ENCODE results near the gene BMERB1. TPM values are rescaled to one million over a fixed set of nuclear protein-coding genes. Genes with fewer than 3 reads are reported as not detected.

BMERB1 gene
- total RNA-seq, 2 experiments from 2014 or later, result 0.85 to 0.98 TPM

GRCh38 chr16:15585956-15586355 lies 151.6 kb downstream of the BMERB1 start:
- H3K27ac ChIP-seq (ENCODE audit: low read depth in 1 of 2, low read length in 2 of 2), result no peak overlapping the region
- ChIA-PET POLR2A (interaction anchor here (0.7 kb wide), 1 partner anchor 974 kb away, joined by 3 read pairs; no protein-coding TSS in a partner anchor), CTCF (no interaction called here)
- TF ChIP-seq, protein P1, sequence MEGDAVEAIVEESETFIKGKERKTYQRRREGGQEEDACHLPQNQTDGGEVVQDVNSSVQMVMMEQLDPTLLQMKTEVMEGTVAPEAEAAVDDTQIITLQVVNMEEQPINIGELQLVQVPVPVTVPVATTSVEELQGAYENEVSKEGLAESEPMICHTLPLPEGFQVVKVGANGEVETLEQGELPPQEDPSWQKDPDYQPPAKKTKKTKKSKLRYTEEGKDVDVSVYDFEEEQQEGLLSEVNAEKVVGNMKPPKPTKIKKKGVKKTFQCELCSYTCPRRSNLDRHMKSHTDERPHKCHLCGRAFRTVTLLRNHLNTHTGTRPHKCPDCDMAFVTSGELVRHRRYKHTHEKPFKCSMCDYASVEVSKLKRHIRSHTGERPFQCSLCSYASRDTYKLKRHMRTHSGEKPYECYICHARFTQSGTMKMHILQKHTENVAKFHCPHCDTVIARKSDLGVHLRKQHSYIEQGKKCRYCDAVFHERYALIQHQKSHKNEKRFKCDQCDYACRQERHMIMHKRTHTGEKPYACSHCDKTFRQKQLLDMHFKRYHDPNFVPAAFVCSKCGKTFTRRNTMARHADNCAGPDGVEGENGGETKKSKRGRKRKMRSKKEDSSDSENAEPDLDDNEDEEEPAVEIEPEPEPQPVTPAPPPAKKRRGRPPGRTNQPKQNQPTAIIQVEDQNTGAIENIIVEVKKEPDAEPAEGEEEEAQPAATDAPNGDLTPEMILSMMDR (IDR thresholded peaks at IDR 0.05), result no peak
- no peak for DNase-seq
- peaks cover 6% of the 10 kb centered on the region for H3K9me3 Mint-ChIP-seq
- H3K27me3 Mint-ChIP-seq, result no peaks in the 10 kb centered on the region
- H3K27ac Mint-ChIP-seq, result no peak overlapping the region
- intact Hi-C loops (cut with DNase I, micrococcal nuclease), result no loop called here
- H3K4me1 Mint-ChIP-seq (ENCODE audit: low read depth), result peaks cover 5% of the 10 kb centered on the region
- no peak overlapping the region for H3K4me3 ChIP-seq (ENCODE audit: low read length)
- peaks cover 23% of the 10 kb centered on the region for H3K4me1 ChIP-seq (ENCODE audit: insufficient read depth, low read length)
- peaks cover 11% of the 10 kb centered on the region for H3K36me3 ChIP-seq (ENCODE audit: insufficient read depth, low read length)
- peaks cover 8 to 12% of the 10 kb centered on the region in 2 experiments for H3K9me3 ChIP-seq (ENCODE audit: control insufficient read depth in 1 of 2, insufficient read depth in 1 of 2, low read length in 2 of 2)
- no peak for ATAC-seq (ENCODE audit: poor library complexity)
- H3K27me3 ChIP-seq (ENCODE audit: control insufficient read depth in 1 of 2, insufficient read depth in 2 of 2, low read length in 2 of 2), result no peaks in the 10 kb centered on the region
- H3K4me3 Mint-ChIP-seq, result no peak overlapping the region
- peaks cover 48% of the 10 kb centered on the region for H3K36me3 Mint-ChIP-seq (ENCODE audit: low read depth)

DNA sequence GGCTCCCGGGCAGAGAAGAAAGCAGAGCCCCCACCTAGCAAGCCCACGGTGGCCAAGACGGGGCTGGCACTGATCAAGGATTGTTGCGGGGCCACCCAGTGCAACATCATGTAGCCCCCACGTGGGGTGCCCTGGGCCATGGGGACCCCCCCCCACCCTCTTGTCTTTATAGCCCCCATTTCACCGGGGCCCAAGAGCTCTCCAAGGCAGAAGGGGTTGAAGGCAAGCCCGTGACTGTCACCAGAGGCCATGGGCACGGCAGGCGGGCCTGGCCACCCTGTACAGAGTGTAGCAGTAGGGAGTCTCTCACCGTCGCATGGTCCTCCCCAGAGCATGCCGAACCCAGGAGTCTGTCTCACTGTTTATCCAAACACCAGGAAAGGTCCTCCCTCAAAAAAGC lies 152.3 kb downstream of the BMERB1 start:
- ATAC-seq (ENCODE audit: poor library complexity) (no peak), DNase-seq (no peak)
- no peaks in the 10 kb centered on the region for H3K27me3 Mint-ChIP-seq
- Histone ChIP-seq H3K9me3 (ENCODE audit: control insufficient read depth in 1 of 2, insufficient read depth in 1 of 2, low read length in 2 of 2) (peaks cover 8 to 12% of the 10 kb centered on the region in 2 experiments), H3K27ac (ENCODE audit: low read depth in 1 of 2, low read length in 2 of 2) (no peak overlapping the region), H3K4me1 (ENCODE audit: insufficient read depth, low read length) (peaks cover 26% of the 10 kb centered on the region), H3K27me3 (ENCODE audit: control insufficient read depth in 1 of 2, insufficient read depth in 2 of 2, low read length in 2 of 2) (no peaks in the 10 kb centered on the region), H3K36me3 (ENCODE audit: insufficient read depth, low read length) (peaks cover 11% of the 10 kb centered on the region), H3K4me3 (ENCODE audit: low read length) (no peak overlapping the region)
- H3K9me3 Mint-ChIP-seq, result peaks cover 6% of the 10 kb centered on the region
- peak overlapping the region; percentile 47 for H3K27ac Mint-ChIP-seq
- POLR2A ChIA-PET, result no interaction called here
- H3K4me3 Mint-ChIP-seq, result no peak overlapping the region
- intact Hi-C loops (cut with DNase I, micrococcal nuclease), result no loop called here
- peaks cover 9% of the 10 kb centered on the region for H3K4me1 Mint-ChIP-seq (ENCODE audit: low read depth)
- CTCF ChIA-PET, result no interaction called here
- H3K36me3 Mint-ChIP-seq (ENCODE audit: low read depth), result peaks cover 50% of the 10 kb centered on the region
- TF ChIP-seq, protein P1 (IDR thresholded peaks at IDR 0.05), result no peak

DNA sequence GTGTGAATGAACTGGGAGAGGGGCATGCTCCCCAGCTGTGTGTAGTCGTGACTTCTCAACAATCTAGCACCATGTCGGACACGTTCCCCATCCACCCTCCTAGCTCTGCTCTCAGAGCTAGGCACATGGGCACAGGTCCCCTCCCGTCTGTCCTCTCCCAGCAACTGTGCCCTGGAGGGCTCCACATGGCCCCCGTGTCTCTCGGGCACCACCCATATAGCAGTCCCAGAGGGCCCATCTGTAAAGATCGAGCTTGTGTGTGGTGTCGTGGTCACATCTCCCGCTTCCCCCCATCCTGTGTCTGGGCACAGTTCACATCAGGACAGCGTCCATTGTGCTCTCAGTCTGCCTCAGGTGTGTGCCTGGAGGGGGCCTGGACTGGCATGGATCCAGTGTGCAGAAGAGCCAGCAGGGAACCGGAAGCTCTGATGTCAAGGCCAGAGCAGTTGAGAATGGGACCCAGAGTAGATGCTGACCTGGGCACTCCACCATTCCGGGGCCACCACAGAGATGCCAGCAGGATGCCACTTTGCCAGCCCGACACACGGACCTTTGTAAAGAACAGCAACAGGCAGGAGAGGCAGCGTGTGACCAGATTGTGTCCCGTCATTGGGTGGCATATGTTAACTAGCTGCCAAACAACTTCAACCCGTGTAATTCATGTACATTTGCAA lies 152.9 kb downstream of the BMERB1 start:
- Histone ChIP-seq H3K4me3 (ENCODE audit: low read length) (no peak overlapping the region), H3K27me3 (ENCODE audit: control insufficient read depth in 1 of 2, insufficient read depth in 2 of 2, low read length in 2 of 2) (no peaks in the 10 kb centered on the region), H3K9me3 (ENCODE audit: control insufficient read depth in 1 of 2, insufficient read depth in 1 of 2, low read length in 2 of 2) (peaks cover 8 to 12% of the 10 kb centered on the region in 2 experiments), H3K27ac (ENCODE audit: low read depth in 1 of 2, low read length in 2 of 2) (no peak overlapping the region), H3K4me1 (ENCODE audit: insufficient read depth, low read length) (peaks cover 32% of the 10 kb centered on the region), H3K36me3 (ENCODE audit: insufficient read depth, low read length) (peaks cover 11% of the 10 kb centered on the region)
- DNase-seq (no peak), ATAC-seq (ENCODE audit: poor library complexity) (no peak)
- Mint-ChIP-seq H3K4me1 (ENCODE audit: low read depth) (peaks cover 9% of the 10 kb centered on the region), H3K27ac (peak overlapping the region; percentile 47), H3K36me3 (ENCODE audit: low read depth) (peaks cover 50% of the 10 kb centered on the region), H3K4me3 (no peak overlapping the region), H3K9me3 (peaks cover 6% of the 10 kb centered on the region), H3K27me3 (no peaks in the 10 kb centered on the region)
- POLR2A ChIA-PET, result no interaction called here
- CTCF ChIA-PET, result no interaction called here
- intact Hi-C loops (cut with DNase I, micrococcal nuclease), result no loop called here
- TF ChIP-seq, protein P1 (IDR thresholded peaks at IDR 0.05), result no peak
